HG02763 (cell line): ENCODE results near the gene RAB43.

Experiments used
- ATAC-seq: cut with Tn5 transposase; IDR thresholded peaks from one replicate; pipeline ENCODE4 v1.9.1; 2021; ENCODE audit warnings: mild to moderate bottlenecking, moderate library complexity; ENCODE audit not compliant: unreplicated experiment

The RAB43 gene

GRCh38 chr3:129039271-129040038, 82.1 kb downstream of the RAB43 start:
- no peak for ATAC-seq

GRCh38 chr3:129038121-129038855, 83.3 kb downstream of the RAB43 start:
- no peak for ATAC-seq
